ENCODE measurements around the gene ESYT1.

The ESYT1 gene

GRCh38 chr12:56188131-56188777, 60.2 kb downstream of the ESYT1 start:
- DNase-seq (ENCODE audit: low read depth) = no peak

DNA sequence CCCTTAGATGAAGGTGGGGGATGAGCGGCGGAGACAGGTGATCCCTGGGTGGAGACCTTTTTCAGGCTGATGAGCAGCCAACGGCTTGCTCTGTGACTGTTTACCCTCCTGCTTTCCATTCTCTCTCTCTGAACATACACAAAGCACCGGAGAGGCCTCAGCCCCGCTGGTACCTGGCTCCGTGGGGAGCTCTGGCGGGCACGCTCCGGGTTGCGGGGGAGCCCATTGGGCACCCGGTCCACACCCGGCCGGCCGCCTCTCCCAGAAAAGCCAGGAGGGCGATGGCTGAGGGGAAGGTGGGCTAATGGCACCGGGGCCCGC, 60.7 kb downstream of the ESYT1 start:
- DNase-seq (ENCODE audit: low read depth) = no peak

DNA sequence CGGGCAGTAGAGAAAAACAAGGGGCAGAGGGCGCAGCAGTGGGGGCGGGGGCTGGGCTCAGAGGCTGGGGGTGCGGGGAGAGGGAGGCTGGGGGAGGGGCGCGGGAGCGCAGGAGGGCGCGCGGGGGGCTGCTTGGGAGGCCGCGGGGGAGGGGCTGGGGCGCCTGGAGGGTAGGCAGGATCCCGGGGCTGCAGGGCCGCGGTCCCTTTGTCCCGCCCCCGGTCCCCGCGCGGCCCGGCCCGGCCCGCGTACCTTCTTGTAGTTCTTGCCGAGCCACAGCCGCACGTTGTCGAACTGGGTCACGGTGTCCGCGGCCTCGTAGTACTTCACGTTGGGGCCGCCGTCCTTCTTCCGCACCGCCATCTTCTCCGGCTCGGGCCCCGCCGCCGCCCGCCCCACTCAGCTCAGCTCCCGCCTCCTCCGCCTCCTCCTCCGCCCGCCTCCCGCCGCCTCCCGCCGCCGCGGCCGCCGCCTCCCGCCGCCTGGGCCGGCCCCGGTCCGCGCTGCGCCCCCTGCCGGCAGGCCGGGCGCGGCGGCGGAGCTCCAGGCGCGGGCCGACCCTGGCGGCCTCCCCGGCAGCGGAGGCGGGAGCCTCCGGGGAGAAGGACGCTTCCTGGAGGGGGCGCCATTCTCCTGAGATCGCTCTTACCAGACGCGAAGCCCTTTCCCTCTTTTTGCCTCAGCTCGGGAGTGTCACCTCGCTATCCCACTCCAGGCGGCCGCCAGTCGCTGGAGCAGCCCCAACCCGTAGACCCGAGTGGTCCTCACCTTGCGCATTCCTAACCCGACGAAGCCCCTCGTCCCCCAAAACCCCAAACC, 61.2 kb downstream of the ESYT1 start, which contains the start of gene SMARCC2:
SMARCC2 (minus strand) TSS at position 385 of the 819 bp plus-strand sequence; CDS start at position 363, 22 bp downstream.
- peak; percentile 78 for DNase-seq (ENCODE audit: low read depth)

DNA sequence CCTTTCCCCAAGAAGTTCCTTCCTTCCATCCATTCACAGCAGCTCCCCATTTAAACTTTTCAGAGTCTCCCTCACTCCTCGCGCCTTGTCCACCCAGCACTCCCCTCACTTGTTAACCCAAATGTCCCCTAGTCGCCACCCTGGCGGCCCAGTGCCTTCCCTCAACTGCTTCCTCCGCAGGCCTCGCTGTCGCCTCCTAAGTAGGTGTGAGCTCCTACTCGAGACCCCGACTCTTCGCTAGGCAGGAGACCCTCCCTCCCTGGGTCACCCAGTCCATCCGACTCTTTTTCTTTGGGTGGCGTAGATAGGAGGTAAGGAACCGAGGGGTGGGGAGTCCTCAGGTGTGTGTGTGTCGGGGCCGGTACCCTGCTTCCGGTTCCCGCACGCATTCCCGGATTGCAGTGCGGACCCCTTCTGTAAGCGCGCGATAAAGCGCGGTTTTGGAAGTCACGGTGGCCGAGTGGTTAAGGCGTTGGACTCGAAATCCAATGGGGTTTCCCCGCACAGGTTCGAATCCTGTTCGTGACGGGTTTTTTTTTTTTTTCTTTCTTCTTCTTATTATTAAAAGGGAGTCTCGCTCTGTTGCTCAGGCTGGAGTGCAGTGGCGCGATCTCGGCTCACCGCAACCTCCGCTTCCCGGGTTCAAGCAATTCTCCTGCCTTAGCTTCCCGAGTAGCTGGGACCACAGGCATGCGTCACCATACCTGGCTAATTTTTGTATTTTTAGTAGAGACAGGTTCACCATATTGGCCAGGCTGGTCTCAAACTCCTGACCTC, 62.0 kb downstream of the ESYT1 start:
- peak; percentile 55 for DNase-seq (ENCODE audit: low read depth)

- no peak for DNase-seq (ENCODE audit: low read depth)
Measured at GRCh38 chr12:56190695-56191155, 62.7 kb downstream of the ESYT1 start.

DNA sequence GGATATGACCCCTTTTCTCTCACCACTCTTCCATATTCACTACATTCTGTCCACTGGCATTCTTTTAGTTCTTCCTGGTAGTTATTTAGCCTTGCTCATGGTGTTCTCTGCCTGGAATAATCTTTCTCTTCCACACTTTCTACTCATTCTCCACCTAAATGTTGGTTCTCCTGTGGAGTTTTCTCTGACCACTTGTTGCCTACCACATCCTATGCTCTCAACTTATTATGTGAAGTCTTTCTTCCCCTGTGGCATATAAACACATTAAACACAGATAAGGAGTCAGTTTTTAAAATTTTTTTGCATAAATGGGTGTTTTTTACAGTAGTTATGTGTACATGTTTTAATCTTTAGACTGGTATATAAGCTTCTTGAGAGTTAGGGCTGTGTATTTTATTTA, 64.5 kb downstream of the ESYT1 start:
- no peak for DNase-seq (ENCODE audit: low read depth)

DNA sequence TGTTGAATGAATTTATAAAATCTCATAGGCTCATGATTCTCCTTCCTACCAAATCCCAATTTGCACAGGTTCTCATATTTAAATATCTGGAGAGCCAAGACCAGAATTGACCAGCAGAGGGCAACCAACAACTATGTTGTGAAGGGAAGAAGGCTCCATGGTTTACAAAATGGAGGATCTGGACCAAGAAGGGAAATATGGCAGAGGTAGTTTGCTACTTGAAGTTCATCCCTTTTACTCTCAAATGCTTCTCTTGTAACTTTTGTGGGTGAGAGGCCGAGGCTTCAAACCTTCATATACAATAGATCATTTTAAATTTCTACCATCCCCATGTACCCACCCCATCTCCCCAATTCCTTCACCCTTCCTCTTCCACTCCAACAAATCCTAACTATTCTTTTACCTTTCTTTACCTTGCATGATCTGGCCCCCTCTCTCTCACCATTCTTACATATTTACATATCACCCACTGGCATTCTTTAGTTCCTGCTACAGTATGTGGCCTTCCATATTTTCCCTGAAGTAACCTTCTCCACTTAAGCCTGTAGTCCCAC, 65.0 kb downstream of the ESYT1 start:
- DNase-seq (ENCODE audit: low read depth) = peak; percentile 61

Measured in activated T-cell treated with anti-CD3 and anti-CD28 coated beads for 1 hour (primary cell).